AG04450 (cell line): ENCODE results near the gene ANXA2R. TPM values are rescaled to one million over a fixed set of nuclear protein-coding genes. Genes with fewer than 3 reads are reported as not detected.

Experiments used
- CTCF ChIA-PET: fragments of 300-600, 350-600 bp; formaldehyde crosslinking; extraction: SDS; loops from one replicate; lab custom pipeline; 2022; ENCODE audit warnings: antibody characterized with exemption, inconsistent platforms; lab: Charles Lee
- POLR2A ChIA-PET: fragments of 350-600 bp; formaldehyde crosslinking; extraction: SDS; loops from one replicate; lab custom pipeline; 2021; ENCODE audit warnings: antibody characterized with exemption, inconsistent platforms; lab: Yijun Ruan, JAX
- DNase-seq: peaks from one replicate; pipeline ENCODE4 v3.0.0-alpha.2; 2011; ENCODE audit warnings: low read depth, low spot score
- H3K27ac ChIP-seq: one replicate; pipeline ENCODE4 v1.5.1; 2012; ENCODE audit warnings: low read depth, low read length, control low read depth
- H3K27me3 ChIP-seq: one replicate; pipeline ENCODE4 v1.6.0; 2012; ENCODE audit warnings: low read length; ENCODE audit not compliant: control insufficient read depth, insufficient read depth
- H3K4me3 ChIP-seq: 2 replicates; pipeline ENCODE4 v1.5.1; 2011; ENCODE audit warnings: mild to moderate bottlenecking, low read depth, low read length, control low read depth
- H3K9me3 ChIP-seq: 2 replicates; pipeline ENCODE4 v1.5.1; 2012; ENCODE audit warnings: low read length; ENCODE audit not compliant: control insufficient read depth, insufficient read depth
- CTCF ChIP-seq: IDR thresholded peaks from 2 replicates; pipeline ENCODE4 v1.5.1; 2011; ENCODE audit warnings: low read depth, low read length, control low read depth, inconsistent platforms
- polyA plus RNA-seq: library from polyadenylated mRNA; depleted of rRNA; stranded (reverse); fragments of >200 nt; gene quantifications from 2 replicates; pipeline ENCODE4 v1.2.3, GENCODE V29; 2011

The ANXA2R gene
- polyA plus RNA-seq, 1 experiment, result 3.7 TPM

DNA sequence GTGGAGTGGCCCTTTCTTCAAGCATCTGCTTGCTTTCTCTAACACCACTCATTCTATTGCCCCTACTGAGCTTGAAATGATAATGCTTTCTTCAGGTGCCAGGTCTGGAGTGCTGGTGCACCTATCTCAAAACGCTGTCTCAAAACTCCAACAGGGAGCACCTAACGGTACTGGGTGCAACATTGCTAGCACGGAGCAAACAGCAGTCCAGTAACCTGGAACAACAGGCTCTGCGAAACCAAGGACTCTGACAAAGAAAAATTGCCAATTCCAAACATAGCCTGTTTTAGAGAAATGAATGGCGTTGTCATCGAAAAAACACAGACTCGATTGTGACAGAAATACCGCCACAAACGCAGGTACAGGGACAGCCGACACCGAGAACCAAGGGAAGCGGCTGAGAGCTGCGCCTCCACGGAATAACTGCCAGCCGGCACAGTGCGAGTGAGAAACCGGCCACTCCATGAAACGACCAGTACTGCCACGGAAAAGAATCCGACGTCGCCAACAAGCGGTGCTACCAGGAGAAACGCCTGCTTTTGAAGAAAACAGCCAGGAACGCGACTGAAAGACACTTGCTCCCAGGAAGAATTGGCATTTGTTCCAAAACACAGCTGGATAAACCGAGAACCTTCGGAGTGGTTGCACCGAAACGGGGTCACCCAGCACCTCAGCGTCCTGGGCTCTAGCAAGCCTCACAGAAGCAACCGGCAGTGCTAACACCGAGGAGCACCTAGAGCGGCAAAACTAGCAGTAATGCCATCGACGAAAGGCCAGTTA, 3.1 kb downstream of the ANXA2R start:
- ChIA-PET POLR2A (interaction anchor here (0.7 to 3.9 kb wide), 6 partner anchors 10 to 44 kb away, joined by 3 to 26 read pairs (median 10); no protein-coding TSS in a partner anchor), CTCF (interaction anchor here (0.7 to 6.4 kb wide), 9 partner anchors 17 to 353 kb away, joined by 3 to 48 read pairs (median 4); no protein-coding TSS in a partner anchor)
- H3K27ac ChIP-seq, result peak overlapping the region; percentile 93
- DNase-seq, result no peak
- peak; percentile 13; the same call in 1 of the 2 replicates for TF ChIP-seq CTCF
- peak overlapping the region; percentile 65 for H3K4me3 ChIP-seq
- no peaks in the 10 kb centered on the region; the same call in 1 of the 2 replicates for H3K9me3 ChIP-seq
- H3K27me3 ChIP-seq, result no peaks in the 10 kb centered on the region

DNA sequence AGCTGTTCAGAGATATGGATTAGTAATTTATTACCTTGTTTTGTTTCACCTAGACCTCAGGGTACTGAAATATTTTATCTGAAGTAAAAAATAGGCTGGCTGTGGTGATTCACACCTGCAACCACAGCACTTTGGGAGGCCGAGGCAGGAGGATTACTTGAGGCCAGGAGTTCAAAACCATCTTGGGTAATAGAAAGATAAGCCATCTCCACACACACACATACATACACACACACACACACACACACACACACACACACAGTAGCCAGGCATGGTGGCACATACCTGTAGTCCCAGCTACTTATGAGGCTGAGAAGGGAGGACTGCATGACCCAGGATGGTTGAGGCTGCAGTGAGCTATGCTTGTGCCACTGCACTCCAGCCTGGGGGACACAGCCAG, 3.7 kb downstream of the ANXA2R start:
- H3K4me3 ChIP-seq, result peak overlapping the region; percentile 65; the same call in 1 of the 2 replicates
- no peak for DNase-seq
- TF ChIP-seq CTCF, result no peak
- ChIA-PET POLR2A (interaction anchor here (0.7 to 3.9 kb wide), 4 partner anchors 11 to 43 kb away, joined by 3 to 26 read pairs (median 16); no protein-coding TSS in a partner anchor), CTCF (interaction anchor here (0.7 to 6.4 kb wide), 6 partner anchors 17 to 127 kb away, joined by 3 to 38 read pairs (median 4); no protein-coding TSS in a partner anchor)
- H3K27me3 ChIP-seq, result no peaks in the 10 kb centered on the region
- peak overlapping the region; percentile 93 for H3K27ac ChIP-seq
- H3K9me3 ChIP-seq, result no peaks in the 10 kb centered on the region; the same call in 1 of the 2 replicates

DNA sequence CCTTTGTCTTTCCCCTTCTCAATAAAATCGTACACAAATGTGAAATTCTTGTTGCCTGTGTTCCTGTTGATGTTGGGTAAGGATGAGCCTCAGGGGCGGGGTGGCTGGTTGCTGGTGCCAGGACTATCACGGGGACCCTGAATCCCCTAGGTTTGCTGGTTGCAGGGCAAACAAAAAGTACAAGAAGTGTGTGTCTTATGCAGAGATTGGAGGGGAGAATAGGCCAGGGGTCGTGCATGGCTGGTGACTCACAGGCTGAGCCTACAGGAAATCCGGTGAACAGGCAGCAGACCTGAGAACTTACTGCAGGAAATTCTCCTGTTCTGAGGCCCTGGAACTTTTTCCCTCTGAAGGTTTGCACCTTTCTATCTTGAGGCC, 5.5 kb downstream of the ANXA2R start:
- no peak for TF ChIP-seq CTCF
- Histone ChIP-seq H3K4me3 (peak overlapping the region; percentile 60), H3K27me3 (no peaks in the 10 kb centered on the region), H3K9me3 (no peaks in the 10 kb centered on the region; the same call in 1 of the 2 replicates), H3K27ac (peak overlapping the region; percentile 96)
- DNase-seq, result no peak
- POLR2A ChIA-PET, result no interaction called here
- CTCF ChIA-PET, result no interaction called here

GRCh38 chr5:43033841-43034590, 6.1 kb downstream of the ANXA2R start:
- no peak for DNase-seq
- POLR2A ChIA-PET, result interaction anchor here (0.8 to 1.1 kb wide), 6 partner anchors 14 to 280 kb away, joined by 3 to 9 read pairs (median 3); partner anchors contain the start of gene HMGCS1
- Histone ChIP-seq H3K9me3 (no peaks in the 10 kb centered on the region; the same call in 1 of the 2 replicates), H3K4me3 (peak overlapping the region; percentile 60), H3K27me3 (no peaks in the 10 kb centered on the region), H3K27ac (peak overlapping the region; percentile 96)
- no peak for TF ChIP-seq CTCF
- CTCF ChIA-PET, result interaction anchor here (0.5 to 1.3 kb wide), 2 partner anchors 38 to 451 kb away, joined by 4 to 5 read pairs; no protein-coding TSS in a partner anchor
